Smooth muscle cell (in vitro differentiated cells): ENCODE data around the gene LRRTM3. TPM values are rescaled to one million over a fixed set of nuclear protein-coding genes. Genes with fewer than 3 reads are reported as not detected.

Experiments used
- DNase-seq: peaks from one replicate; lab custom pipeline; 2025; ENCODE audit not compliant: unreplicated experiment; lab: John Stamatoyannopoulos, UW
- H2AFZ ChIP-seq: fragments of 200-600 bp; sonication (generic); 2 replicates; pipeline ENCODE4 v1.6.0; 2016; ENCODE audit warnings: antibody characterized with exemption, low read depth, mild to moderate bottlenecking
- H3F3A ChIP-seq: fragments of 200-600 bp; sonication (generic); 2 replicates; pipeline ENCODE4 v1.6.0; 2017; ENCODE audit warnings: antibody characterized with exemption, low read depth
- H3K27ac ChIP-seq: fragments of 200-600 bp; sonication (generic); 2 replicates; pipeline ENCODE4 v1.5.1; 2016; ENCODE audit warnings: low read depth, mild to moderate bottlenecking
- H3K27me3 ChIP-seq: fragments of 200-600 bp; sonication (generic); 2 replicates; pipeline ENCODE4 v1.6.1; 2016; ENCODE audit warnings: low read depth, mild to moderate bottlenecking
- H3K36me3 ChIP-seq: fragments of 200-600 bp; sonication (generic); 2 replicates; pipeline ENCODE4 v1.5.1; 2016; ENCODE audit warnings: low read depth
- H3K4me1 ChIP-seq: fragments of 200-600 bp; sonication (generic); 2 replicates; pipeline ENCODE4 v1.5.1; 2016; ENCODE audit warnings: low read depth
- H3K4me2 ChIP-seq: fragments of 200-600 bp; sonication (generic); 2 replicates; pipeline ENCODE4 v1.6.0; 2016; ENCODE audit warnings: mild to moderate bottlenecking
- H3K4me3 ChIP-seq: fragments of 200-600 bp; sonication (generic); 2 replicates; pipeline ENCODE4 v1.5.1; 2016; ENCODE audit warnings: mild to moderate bottlenecking
- H3K79me2 ChIP-seq: fragments of 200-600 bp; sonication (generic); 2 replicates; pipeline ENCODE4 v1.6.0; 2016; ENCODE audit warnings: low read depth, mild to moderate bottlenecking
- H3K9ac ChIP-seq: fragments of 200-600 bp; sonication (generic); 2 replicates; pipeline ENCODE4 v1.6.0; 2016; ENCODE audit warnings: low read depth
- H3K9me3 ChIP-seq: fragments of 200-600 bp; sonication (generic); replicated peaks from 2 replicates; pipeline ENCODE4 v1.5.1; 2016; ENCODE audit warnings: low read depth
- H4K20me1 ChIP-seq: fragments of 200-600 bp; sonication (generic); 2 replicates; pipeline ENCODE4 v1.6.0; 2016; ENCODE audit warnings: low read depth
- WGBS: methylation state at CpG from one replicate; pipeline ENCODE4 v1.1.7; 2016; ENCODE audit warnings: low lambda C conversion rate; 5-methylcytosine and 5-hydroxymethylcytosine counted together
- polyA plus RNA-seq: library from polyadenylated mRNA; unstranded; fragments of >200 nt; fragmentation: Nextera tagmentation; extraction: Ambion mirVana; gene quantifications from 2 replicates; pipeline ENCODE4 v1.2.1, GENCODE V29; 2016
- total RNA-seq: library from RNA; depleted of rRNA; stranded (reverse); fragments of >200 nt; gene quantifications from 2 replicates; pipeline ENCODE4 v1.2.3, GENCODE V29; 2014
- TF ChIP-seq, protein P1 (sequence below): fragments of 200-600 bp; sonication (generic); IDR thresholded peaks from 2 replicates; pipeline ENCODE4 v1.5.1; 2017; ENCODE audit warnings: borderline replicate concordance, mild to moderate bottlenecking, antibody characterized with exemption; ENCODE audit not compliant: insufficient read depth, poor library complexity, severe bottlenecking

The LRRTM3 gene
- total and polyA plus RNA-seq, 2 experiments from 2014 or later = not detected

GRCh38 chr10:67015225-67015624, 89.4 kb downstream of the LRRTM3 start:
- no peaks in the 10 kb centered on the region for H3K27me3 ChIP-seq
- H3K9me3 ChIP-seq = no peaks in the 10 kb centered on the region
- no peaks in the 10 kb centered on the region for H3K79me2 ChIP-seq
- no peaks in the 10 kb centered on the region for H4K20me1 ChIP-seq
- no peak overlapping the region for H3K9ac ChIP-seq
- 96% methylated on average over 1 of the region's 1 CpG for whole genome bisulfite sequencing
- H3F3A ChIP-seq = no peaks in the 10 kb centered on the region
- no peak overlapping the region for H3K4me3 ChIP-seq
- no peak overlapping the region for H3K27ac ChIP-seq
- TF ChIP-seq, protein P1, sequence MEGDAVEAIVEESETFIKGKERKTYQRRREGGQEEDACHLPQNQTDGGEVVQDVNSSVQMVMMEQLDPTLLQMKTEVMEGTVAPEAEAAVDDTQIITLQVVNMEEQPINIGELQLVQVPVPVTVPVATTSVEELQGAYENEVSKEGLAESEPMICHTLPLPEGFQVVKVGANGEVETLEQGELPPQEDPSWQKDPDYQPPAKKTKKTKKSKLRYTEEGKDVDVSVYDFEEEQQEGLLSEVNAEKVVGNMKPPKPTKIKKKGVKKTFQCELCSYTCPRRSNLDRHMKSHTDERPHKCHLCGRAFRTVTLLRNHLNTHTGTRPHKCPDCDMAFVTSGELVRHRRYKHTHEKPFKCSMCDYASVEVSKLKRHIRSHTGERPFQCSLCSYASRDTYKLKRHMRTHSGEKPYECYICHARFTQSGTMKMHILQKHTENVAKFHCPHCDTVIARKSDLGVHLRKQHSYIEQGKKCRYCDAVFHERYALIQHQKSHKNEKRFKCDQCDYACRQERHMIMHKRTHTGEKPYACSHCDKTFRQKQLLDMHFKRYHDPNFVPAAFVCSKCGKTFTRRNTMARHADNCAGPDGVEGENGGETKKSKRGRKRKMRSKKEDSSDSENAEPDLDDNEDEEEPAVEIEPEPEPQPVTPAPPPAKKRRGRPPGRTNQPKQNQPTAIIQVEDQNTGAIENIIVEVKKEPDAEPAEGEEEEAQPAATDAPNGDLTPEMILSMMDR = no peak
- DNase-seq = no peak
- no peaks in the 10 kb centered on the region for H3K4me1 ChIP-seq
- H3K36me3 ChIP-seq = no peaks in the 10 kb centered on the region
- H3K4me2 ChIP-seq = no peak overlapping the region
- H2AFZ ChIP-seq = no peak overlapping the region

- Histone ChIP-seq H3K27ac (no peak overlapping the region), H3K4me2 (no peak overlapping the region), H2AFZ (no peak overlapping the region), H3K79me2 (no peaks in the 10 kb centered on the region), H3F3A (no peaks in the 10 kb centered on the region), H3K36me3 (no peaks in the 10 kb centered on the region), H3K9me3 (no peaks in the 10 kb centered on the region), H3K4me3 (no peak overlapping the region), H3K9ac (no peak overlapping the region), H4K20me1 (no peaks in the 10 kb centered on the region), H3K4me1 (no peaks in the 10 kb centered on the region), H3K27me3 (no peaks in the 10 kb centered on the region)
- TF ChIP-seq, protein P1 = no peak
- 79% methylated on average over 2 of the region's 2 CpGs for WGBS
- DNase-seq = no peak
Observed at GRCh38 chr10:67017218-67017617, 91.4 kb downstream of the LRRTM3 start.

DNA sequence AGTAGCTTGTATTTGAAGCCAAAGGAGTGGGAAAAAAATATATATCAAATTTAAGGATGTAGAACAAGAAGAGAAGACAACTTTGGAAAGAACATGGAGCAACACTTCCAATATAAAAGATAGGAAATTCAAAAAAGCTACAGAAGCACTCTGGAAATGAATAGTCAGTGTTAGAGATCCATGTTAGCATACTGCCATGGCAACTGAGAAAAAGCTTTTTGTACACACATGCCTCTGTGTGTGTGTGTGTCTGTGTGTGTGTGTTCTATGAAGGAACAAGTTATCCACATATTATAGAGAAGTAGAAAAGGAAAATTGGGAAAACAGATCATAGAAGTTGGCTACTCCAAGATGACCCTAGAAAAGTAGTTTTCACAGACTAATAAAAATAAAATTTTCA, 96.3 kb downstream of the LRRTM3 start:
- TF ChIP-seq, protein P1 = no peak
- no peak for DNase-seq
- Histone ChIP-seq H2AFZ (no peak overlapping the region), H3K36me3 (no peaks in the 10 kb centered on the region), H3K4me2 (no peak overlapping the region), H4K20me1 (no peaks in the 10 kb centered on the region), H3K27me3 (no peaks in the 10 kb centered on the region), H3K27ac (no peak overlapping the region), H3K9ac (no peak overlapping the region), H3K4me1 (no peaks in the 10 kb centered on the region), H3K4me3 (no peak overlapping the region), H3F3A (no peaks in the 10 kb centered on the region), H3K79me2 (no peaks in the 10 kb centered on the region), H3K9me3 (no peaks in the 10 kb centered on the region)

GRCh38 chr10:67033878-67034277, 108.0 kb downstream of the LRRTM3 start:
- Histone ChIP-seq H3K27me3 (no peaks in the 10 kb centered on the region), H2AFZ (no peak overlapping the region), H3K36me3 (no peaks in the 10 kb centered on the region), H3K4me2 (no peak overlapping the region), H3F3A (no peaks in the 10 kb centered on the region), H3K27ac (no peak overlapping the region), H3K4me1 (no peaks in the 10 kb centered on the region), H4K20me1 (no peaks in the 10 kb centered on the region), H3K4me3 (no peak overlapping the region), H3K9me3 (no peaks in the 10 kb centered on the region), H3K79me2 (no peaks in the 10 kb centered on the region), H3K9ac (no peak overlapping the region)
- DNase-seq = no peak
- TF ChIP-seq, protein P1 = no peak
- 97% methylated on average over 9 of the region's 9 CpGs for WGBS
